PC-3 (cell line): Measurements from ENCODE around the gene BACE2.

Experiments used
- EZH2 ChIP-seq: fragments of 300-600 bp; sonication (generic); IDR thresholded peaks from one replicate; pipeline ENCODE4 v1.6.1; 2017; ENCODE audit warnings: antibody characterized with exemption, mild to moderate bottlenecking, low read length; ENCODE audit not compliant: unreplicated experiment
- TF ChIP-seq, protein P1 (sequence below): fragments of 300-600 bp; sonication (generic); conservative IDR thresholded peaks from 2 replicates; pipeline ENCODE4 v1.5.1; 2017; ENCODE audit warnings: antibody characterized with exemption, low read depth, mild to moderate bottlenecking, low read length

DNA sequence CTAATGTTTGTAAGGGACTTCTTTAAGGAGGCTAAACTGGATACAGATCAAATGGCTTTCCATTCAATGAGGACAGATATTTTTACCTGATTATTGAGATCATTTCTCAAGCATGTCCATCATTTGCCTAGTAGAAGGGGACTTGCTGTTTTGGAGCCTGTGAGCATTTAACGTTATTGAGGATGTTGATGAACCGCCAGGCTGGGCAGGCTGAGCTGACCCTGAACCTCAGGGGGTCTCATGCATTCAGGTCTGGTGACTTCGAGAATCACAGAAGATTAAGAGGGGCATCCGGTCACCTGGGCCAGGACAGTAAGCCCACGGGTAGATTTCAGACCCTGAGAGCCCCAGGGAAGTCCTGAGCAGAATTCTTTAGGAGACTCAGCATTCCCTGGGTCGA, 63.1 kb downstream of the BACE2 start:
- TF ChIP-seq, protein P1, sequence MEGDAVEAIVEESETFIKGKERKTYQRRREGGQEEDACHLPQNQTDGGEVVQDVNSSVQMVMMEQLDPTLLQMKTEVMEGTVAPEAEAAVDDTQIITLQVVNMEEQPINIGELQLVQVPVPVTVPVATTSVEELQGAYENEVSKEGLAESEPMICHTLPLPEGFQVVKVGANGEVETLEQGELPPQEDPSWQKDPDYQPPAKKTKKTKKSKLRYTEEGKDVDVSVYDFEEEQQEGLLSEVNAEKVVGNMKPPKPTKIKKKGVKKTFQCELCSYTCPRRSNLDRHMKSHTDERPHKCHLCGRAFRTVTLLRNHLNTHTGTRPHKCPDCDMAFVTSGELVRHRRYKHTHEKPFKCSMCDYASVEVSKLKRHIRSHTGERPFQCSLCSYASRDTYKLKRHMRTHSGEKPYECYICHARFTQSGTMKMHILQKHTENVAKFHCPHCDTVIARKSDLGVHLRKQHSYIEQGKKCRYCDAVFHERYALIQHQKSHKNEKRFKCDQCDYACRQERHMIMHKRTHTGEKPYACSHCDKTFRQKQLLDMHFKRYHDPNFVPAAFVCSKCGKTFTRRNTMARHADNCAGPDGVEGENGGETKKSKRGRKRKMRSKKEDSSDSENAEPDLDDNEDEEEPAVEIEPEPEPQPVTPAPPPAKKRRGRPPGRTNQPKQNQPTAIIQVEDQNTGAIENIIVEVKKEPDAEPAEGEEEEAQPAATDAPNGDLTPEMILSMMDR = no peak
- no peak for TF ChIP-seq EZH2
